Measurements from ENCODE around the gene CBLB.

DNA sequence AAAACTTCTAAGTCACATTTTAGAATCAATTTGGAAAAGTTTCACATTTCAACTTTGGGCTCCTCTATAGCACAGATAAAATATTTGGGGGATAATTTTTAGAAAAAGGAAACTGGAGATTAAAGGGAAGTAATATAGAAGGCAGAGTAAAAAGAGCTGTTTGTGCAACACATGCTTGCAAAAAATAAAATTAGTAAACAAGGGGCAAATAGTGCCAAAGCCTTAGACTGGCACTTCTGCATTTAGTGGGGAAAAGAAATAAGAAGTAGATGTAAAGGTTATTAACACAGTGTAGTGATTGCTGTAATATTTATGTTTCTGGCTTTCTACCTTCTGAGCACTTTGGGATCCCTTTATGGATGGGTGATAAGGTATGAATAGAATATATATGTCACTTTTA, 246.6 kb downstream of the CBLB start:
- TF ChIP-seq POLR2A (IDR thresholded peaks at IDR 0.05; ENCODE audit: low read length) = no peak
- no peak for TF ChIP-seq RCOR1 (IDR thresholded peaks at IDR 0.05; ENCODE audit: low read depth, low read length)
- no peak for TF ChIP-seq CTCF (IDR thresholded peaks at IDR 0.05)
- TF ChIP-seq, protein P1, sequence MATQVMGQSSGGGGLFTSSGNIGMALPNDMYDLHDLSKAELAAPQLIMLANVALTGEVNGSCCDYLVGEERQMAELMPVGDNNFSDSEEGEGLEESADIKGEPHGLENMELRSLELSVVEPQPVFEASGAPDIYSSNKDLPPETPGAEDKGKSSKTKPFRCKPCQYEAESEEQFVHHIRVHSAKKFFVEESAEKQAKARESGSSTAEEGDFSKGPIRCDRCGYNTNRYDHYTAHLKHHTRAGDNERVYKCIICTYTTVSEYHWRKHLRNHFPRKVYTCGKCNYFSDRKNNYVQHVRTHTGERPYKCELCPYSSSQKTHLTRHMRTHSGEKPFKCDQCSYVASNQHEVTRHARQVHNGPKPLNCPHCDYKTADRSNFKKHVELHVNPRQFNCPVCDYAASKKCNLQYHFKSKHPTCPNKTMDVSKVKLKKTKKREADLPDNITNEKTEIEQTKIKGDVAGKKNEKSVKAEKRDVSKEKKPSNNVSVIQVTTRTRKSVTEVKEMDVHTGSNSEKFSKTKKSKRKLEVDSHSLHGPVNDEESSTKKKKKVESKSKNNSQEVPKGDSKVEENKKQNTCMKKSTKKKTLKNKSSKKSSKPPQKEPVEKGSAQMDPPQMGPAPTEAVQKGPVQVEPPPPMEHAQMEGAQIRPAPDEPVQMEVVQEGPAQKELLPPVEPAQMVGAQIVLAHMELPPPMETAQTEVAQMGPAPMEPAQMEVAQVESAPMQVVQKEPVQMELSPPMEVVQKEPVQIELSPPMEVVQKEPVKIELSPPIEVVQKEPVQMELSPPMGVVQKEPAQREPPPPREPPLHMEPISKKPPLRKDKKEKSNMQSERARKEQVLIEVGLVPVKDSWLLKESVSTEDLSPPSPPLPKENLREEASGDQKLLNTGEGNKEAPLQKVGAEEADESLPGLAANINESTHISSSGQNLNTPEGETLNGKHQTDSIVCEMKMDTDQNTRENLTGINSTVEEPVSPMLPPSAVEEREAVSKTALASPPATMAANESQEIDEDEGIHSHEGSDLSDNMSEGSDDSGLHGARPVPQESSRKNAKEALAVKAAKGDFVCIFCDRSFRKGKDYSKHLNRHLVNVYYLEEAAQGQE (IDR thresholded peaks at IDR 0.05) = no peak
- no peak for TF ChIP-seq HOXA7 (CRISPR knock-in tag; IDR thresholded peaks at IDR 0.05)
- TF ChIP-seq, protein P2, sequence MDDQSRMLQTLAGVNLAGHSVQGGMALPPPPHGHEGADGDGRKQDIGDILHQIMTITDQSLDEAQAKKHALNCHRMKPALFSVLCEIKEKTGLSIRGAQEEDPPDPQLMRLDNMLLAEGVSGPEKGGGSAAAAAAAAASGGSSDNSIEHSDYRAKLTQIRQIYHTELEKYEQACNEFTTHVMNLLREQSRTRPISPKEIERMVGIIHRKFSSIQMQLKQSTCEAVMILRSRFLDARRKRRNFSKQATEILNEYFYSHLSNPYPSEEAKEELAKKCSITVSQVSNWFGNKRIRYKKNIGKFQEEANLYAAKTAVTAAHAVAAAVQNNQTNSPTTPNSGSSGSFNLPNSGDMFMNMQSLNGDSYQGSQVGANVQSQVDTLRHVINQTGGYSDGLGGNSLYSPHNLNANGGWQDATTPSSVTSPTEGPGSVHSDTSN (IDR thresholded peaks at IDR 0.05) = no peak
- TF ChIP-seq BCL3 (IDR thresholded peaks at IDR 0.05) = no peak
- TF ChIP-seq, protein P3, sequence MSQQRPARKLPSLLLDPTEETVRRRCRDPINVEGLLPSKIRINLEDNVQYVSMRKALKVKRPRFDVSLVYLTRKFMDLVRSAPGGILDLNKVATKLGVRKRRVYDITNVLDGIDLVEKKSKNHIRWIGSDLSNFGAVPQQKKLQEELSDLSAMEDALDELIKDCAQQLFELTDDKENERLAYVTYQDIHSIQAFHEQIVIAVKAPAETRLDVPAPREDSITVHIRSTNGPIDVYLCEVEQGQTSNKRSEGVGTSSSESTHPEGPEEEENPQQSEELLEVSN (IDR thresholded peaks at IDR 0.05; ENCODE audit: borderline replicate concordance, low read depth) = no peak
- no peak for TF ChIP-seq MAZ (IDR thresholded peaks at IDR 0.05; ENCODE audit: borderline replicate concordance, low read depth, low read length)
- TF ChIP-seq EP300 (IDR thresholded peaks at IDR 0.05) = no peak
- TF ChIP-seq, protein P4, sequence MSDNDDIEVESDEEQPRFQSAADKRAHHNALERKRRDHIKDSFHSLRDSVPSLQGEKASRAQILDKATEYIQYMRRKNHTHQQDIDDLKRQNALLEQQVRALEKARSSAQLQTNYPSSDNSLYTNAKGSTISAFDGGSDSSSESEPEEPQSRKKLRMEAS (IDR thresholded peaks at IDR 0.05) = no peak

Measured in A549 (cell line).